Hepatocyte (in vitro differentiated cells): ENCODE data around the gene MCOLN2.

Experiments
- EZH2 ChIP-seq: fragments of 200-600 bp; sonication (generic); IDR thresholded peaks from 2 replicates; pipeline ENCODE4 v1.6.1; 2016; ENCODE audit warnings: antibody characterized with exemption, mild to moderate bottlenecking, borderline replicate concordance
- TF ChIP-seq, protein P1 (sequence below): fragments of 200-600 bp; sonication (generic); IDR thresholded peaks from 2 replicates; pipeline ENCODE4 v1.5.1; 2016; ENCODE audit warnings: antibody characterized with exemption, mild to moderate bottlenecking; ENCODE audit not compliant: poor library complexity

DNA sequence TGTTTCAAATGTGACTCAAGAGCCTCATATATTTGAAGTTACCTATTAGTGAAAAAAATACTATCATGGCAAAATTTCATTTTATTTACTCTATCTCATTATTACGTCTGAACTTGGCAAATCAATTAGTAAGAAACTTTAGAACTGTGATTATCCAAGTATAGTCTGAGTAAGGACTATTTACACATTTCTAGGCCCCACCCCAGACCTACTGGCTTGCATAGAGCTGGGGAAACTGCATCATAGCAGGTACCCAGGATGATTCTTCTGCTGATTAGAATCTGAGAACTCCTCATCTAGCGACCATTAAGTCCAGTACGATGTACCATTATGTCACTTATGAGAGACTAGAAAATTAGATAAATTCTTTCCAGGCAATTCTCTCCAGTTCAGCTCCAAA is 31.2 kb upstream of the MCOLN2 start:
- TF ChIP-seq, protein P1, sequence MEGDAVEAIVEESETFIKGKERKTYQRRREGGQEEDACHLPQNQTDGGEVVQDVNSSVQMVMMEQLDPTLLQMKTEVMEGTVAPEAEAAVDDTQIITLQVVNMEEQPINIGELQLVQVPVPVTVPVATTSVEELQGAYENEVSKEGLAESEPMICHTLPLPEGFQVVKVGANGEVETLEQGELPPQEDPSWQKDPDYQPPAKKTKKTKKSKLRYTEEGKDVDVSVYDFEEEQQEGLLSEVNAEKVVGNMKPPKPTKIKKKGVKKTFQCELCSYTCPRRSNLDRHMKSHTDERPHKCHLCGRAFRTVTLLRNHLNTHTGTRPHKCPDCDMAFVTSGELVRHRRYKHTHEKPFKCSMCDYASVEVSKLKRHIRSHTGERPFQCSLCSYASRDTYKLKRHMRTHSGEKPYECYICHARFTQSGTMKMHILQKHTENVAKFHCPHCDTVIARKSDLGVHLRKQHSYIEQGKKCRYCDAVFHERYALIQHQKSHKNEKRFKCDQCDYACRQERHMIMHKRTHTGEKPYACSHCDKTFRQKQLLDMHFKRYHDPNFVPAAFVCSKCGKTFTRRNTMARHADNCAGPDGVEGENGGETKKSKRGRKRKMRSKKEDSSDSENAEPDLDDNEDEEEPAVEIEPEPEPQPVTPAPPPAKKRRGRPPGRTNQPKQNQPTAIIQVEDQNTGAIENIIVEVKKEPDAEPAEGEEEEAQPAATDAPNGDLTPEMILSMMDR: no peak
- no peak for TF ChIP-seq EZH2
